ELF-1 (cell line): ENCODE measurements around the gene RMND5B.
"Not testable (repeated sequence)": the region's sequence is repeated elsewhere in the genome, so short reads cannot be mapped to it uniquely, and the experiment has no call there.

Source experiments
- DNase-seq: peaks from one replicate; pipeline ENCODE4 v3.0.0-alpha.2; 2016; ENCODE audit warnings: low read depth, low spot score

RMND5B gene

DNA sequence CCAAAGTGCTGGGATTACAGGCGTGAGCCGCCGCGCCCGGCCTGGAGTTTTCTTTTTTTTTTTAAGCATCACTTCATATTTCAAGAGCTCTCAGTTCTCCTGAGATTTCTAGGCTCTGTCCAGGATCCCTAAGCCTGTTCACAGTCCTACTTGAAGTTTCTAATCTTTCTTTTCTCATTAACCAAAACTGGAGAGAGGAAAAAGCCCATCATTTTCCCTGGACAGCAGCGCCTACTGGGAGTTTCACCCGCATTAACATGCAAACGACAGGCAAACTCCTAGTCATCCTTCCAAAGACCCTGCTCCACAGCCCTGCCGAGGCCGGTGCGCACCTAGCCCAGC lies 609 bp upstream of the RMND5B start:
- DNase-seq = not testable (repeated sequence)

GRCh38 chr5:178131446-178131996 lies 707 bp downstream of the RMND5B start:
- DNase-seq = no peak

DNA sequence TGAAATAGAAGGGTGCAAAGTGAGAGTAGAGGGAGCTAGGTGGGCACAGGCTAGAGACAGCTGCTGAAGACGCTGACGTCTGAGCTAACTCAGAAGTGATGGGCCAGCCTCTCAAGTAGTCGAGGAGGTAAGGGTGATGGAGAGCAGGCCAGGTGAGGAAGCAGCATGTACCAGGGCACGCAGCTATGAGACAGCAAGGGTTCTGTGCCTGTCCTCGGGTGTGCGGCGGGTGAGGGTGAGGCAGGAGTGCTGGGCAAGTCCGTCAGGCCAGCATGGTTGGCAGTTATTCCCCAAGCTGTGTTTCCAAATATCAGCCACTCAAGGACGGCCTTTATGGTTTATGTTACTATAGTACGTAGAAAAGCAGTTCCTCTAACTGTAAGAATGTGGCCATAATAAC lies 6.2 kb downstream of the RMND5B start:
- no peak for DNase-seq

DNA sequence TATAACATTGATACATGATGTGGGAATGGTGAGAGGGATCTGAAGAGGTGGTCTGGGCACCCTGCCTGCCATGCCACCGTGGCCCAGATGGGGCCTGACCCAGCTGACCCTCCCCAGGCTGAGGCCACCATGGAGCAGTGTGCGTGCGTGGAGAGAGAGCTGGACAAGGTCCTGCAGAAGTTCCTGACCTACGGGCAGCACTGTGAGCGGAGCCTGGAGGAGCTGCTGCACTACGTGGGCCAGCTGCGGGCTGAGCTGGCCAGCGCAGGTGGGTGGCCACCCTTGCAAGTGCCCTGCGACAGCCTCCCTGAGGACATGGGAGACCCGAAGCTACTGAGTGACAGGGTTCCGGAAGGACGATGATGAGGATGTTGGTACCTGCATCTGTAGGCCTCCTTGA lies 7.2 kb downstream of the RMND5B start:
- DNase-seq = no peak

DNA sequence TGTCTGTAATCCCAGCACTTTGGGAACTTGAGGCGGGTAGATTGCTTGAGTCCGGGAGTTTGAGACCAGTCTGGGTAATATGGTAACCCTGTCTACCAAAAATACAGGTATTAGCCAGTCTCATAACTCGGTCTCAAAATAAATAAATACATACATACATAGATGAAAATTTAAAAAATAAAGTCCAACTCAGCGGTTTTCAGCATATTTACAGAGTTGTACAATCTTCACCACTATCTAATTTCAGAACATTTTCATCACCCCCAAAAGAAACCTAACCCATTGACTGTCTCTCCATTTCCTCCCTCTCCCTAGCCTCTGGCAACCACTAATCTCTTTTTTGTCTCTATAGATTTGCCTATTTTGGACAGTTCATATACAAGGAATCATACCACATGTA lies 10.7 kb downstream of the RMND5B start:
- no peak for DNase-seq

DNA sequence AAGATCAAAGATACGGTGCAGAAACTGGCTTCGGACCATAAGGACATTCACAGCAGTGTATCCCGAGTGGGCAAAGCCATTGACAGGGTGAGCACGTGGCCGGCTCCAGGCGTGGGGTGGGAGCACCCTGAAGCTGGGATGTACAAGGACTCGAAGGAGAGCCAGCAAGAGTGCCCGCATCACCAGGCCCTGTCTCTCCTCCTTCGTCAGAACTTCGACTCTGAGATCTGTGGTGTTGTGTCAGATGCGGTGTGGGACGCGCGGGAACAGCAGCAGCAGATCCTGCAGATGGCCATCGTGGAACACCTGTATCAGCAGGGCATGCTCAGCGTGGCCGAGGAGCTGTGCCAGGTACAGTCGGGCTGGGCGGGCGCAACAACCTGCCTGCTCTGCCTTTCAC lies 11.8 kb downstream of the RMND5B start:
- no peak for DNase-seq

DNA sequence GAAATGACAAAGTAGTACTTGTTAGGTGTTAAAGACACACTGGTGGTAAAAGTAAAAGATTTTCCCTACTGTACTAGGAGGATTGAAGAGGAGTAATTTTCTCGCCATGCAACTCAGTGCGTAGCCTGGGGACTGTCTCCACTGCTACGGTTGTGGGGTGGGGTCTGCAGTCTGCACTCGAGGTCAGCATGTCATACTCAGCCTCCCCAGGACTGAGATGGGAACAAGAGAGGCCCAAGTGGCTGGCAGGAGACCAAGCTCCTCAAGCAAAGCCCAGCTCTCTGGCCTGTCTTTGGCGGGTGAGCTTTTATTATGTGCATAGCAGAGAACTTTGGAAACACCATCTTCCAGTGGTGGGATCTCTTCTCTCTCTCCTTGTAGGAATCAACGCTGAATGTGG lies 12.4 kb downstream of the RMND5B start:
- no peak for DNase-seq

DNA sequence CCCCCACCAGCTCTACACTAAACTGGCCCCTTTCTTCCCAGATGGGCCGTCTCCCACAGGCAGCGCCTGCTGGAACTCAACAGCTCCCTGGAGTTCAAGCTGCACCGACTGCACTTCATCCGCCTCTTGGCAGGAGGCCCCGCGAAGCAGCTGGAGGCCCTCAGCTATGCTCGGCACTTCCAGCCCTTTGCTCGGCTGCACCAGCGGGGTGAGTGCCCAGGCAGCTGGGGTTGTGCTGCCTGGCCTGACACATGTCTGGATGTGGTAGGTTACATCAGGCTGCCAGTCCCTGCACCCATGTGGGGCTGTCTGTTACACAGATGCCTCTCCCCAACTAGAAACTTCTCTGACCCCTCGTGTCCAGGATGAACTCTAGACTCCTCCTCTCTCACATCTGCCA lies 13.1 kb downstream of the RMND5B start:
- no peak for DNase-seq

GRCh38 chr5:178145965-178146820 lies 15.4 kb downstream of the RMND5B start:
- peak; percentile 90 for DNase-seq

GRCh38 chr5:178147406-178147805 lies 16.6 kb downstream of the RMND5B start:
- DNase-seq = no peak

GRCh38 chr5:178149199-178149932 lies 18.6 kb downstream of the RMND5B start:
- DNase-seq = no peak

DNA sequence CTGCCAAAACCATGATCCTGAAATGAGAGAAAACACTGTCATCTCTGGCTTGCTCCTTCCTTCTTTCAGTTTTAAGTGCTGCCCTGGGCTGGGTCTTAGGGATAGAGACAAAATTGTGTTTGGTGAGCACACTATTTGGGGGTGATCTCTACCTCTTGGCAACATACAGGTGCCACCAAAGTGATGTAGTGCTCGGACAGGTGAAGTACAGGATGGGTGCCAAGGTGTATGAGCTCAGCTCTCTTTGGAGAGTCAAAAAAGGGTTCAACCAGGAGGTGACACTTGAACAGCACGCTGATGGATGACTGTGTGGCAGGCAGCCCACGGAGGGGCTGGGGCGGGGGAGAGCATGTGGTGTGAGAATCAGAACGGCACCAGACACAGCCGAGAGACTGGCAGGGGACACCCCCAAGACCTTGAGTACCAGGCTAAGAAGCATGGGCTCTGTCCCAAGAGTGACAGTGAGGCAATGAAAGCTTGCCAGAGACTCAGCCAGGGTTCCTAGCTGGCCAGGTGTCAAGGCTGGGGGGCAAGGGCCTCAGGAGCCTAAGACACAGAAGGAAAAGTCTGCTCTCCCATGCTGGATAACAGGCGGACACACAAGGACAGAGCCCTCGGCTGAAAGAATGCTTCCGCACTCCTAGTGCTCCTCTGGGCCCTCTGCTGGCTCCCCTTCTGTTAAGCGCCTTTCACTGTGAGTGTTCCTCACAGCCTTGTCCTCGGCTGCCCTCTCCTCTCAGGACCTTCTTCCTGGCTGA lies 20.3 kb downstream of the RMND5B start:
- no peak for DNase-seq

DNA sequence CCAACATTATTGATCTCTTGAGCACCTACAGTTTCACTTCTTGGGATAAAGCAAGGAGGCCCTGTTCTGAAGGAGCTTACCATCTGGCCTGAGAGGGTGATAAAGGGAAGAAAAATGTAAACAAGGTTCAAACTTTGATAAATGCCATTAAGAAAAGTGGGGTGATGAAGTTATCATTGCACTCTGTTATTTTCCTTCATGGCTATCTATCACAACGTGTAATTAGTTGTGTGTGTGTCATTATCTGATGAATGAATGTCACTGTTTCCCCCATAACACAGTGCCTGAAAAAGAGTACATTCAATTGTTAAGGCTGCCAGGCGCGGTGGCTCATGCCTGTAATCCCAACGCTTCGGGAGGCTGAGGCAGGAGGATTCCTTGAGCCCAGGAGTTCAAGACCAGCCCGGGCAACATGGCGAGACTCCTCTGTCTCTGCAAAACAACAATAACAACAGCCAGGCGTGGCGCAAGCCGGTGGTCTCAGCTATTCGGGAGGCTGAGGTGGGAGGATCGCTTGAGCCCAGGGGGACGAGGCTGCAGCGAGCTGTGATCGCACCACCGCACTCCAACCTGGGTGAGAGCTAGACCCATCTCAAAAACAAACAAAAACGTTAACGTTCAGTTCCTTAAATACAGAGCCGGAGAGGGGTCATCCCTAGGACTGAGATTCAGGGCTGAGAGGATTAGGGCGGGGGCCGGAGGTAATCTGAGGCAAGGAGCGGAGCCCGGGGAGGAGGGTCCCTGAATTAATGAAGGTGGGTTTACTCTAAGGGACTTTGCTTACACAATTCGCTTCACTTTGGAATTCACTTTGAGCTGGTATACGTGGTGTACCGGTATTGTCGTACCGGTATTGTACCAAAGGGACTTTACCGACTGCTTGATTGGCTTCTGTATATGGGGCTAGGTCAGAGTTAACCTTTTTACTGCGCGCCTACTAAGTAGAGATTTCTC lies 22.0 kb downstream of the RMND5B start:
- peak; percentile 18 for DNase-seq

- DNase-seq = peak; percentile 99
Measured at GRCh38 chr5:178153530-178154340, 22.9 kb downstream of the RMND5B start, which contains the start of gene NHP2. Gene NHP2 (minus strand): TSS chr5:178153885. CDS start chr5:178153817, 68 bp downstream.

DNA sequence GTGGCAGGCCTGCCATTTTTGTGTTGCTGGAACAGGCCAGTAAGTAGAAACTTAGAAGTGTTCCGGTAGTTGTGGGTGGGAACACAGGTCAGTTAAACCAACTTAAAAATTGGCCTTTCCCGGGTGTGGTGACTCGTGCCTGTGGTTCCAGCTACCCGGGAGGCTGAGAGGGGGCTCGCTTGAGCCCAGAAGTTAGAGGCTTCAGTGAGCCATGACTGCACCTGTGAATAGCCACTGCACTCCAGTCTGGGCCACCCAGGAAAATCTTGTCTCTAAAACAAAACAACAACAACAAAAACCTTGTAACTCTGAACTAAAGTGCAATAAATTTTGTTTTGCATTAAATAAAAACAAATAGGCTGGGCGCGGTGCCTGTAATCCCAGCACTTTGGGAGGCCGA lies 24.3 kb downstream of the RMND5B start:
- DNase-seq = no peak

GRCh38 chr5:178160176-178160575 lies 29.4 kb downstream of the RMND5B start:
- no peak for DNase-seq

- no peak for DNase-seq
Measured at GRCh38 chr5:178162481-178162880, 31.7 kb downstream of the RMND5B start.

GRCh38 chr5:178163772-178164735 lies 33.2 kb downstream of the RMND5B start:
- peak; percentile 95 for DNase-seq

DNA sequence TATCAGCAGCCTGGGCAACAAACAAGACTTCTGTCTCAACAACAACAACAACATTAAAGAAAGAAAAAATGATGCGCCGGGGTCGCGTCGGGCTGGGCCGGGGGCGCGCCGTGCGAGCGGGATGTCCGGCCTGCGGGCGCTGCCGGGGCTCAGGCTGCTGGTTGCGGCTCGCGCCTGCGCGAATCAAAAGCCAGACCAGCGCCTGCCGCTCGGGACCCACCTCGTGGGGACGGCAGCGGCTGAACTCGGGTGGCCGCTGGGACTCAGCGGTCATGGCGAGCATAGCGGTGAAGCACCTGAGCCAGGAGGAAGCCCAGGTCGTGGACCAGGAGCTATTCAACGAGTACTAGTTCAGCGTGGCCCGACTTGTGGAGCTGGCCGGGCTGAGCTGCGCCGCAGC lies 34.8 kb downstream of the RMND5B start:
- DNase-seq = peak; percentile 36
